Skeletal muscle tissue (tissue), 4 donors: Measurements from ENCODE around the gene ADPRM. TPM values are rescaled to one million over a fixed set of nuclear protein-coding genes. Genes with fewer than 3 reads are reported as not detected.

ENCODE experiments used
- H3K27ac ChIP-seq: one replicate; pipeline ENCODE4 v1.7.0; 2013; ENCODE audit warnings: mild to moderate bottlenecking, low read depth, low read length, inconsistent platforms
- H3K27me3 ChIP-seq, 3 donors: one replicate each; pipeline ENCODE4 v1.7.0; 2013; ENCODE audit warnings: low read length in 3 of 3; ENCODE audit not compliant: control insufficient read depth in 3 of 3, insufficient read depth in 3 of 3
- H3K36me3 ChIP-seq, 3 donors: one replicate each; pipeline ENCODE4 v1.7.0; 2013; ENCODE audit warnings: low read length in 3 of 3; ENCODE audit not compliant: control insufficient read depth in 3 of 3, insufficient read depth in 3 of 3
- H3K4me1 ChIP-seq, 3 donors: one replicate each; pipeline ENCODE4 v1.7.0; 2013; ENCODE audit warnings: low read length in 3 of 3, mild to moderate bottlenecking in 3 of 3; ENCODE audit not compliant: control insufficient read depth in 3 of 3, insufficient read depth in 3 of 3
- H3K4me3 ChIP-seq, 3 donors: one replicate each; pipeline ENCODE4 v1.7.0; 2013; ENCODE audit warnings: low read length in 3 of 3
- H3K9ac ChIP-seq, 3 donors: one replicate each; pipeline ENCODE4 v1.7.0; 2013; ENCODE audit warnings: low read length in 3 of 3, mild to moderate bottlenecking in 3 of 3, moderate library complexity in 2 of 3, low read depth in 1 of 3
- H3K9me3 ChIP-seq, 3 donors: one replicate each; pipeline ENCODE4 v1.7.0; 2013; ENCODE audit warnings: low read length in 3 of 3; ENCODE audit not compliant: control insufficient read depth in 3 of 3
- total RNA-seq: library from RNA; depleted of rRNA; stranded (reverse); fragments of >200 nt; gene quantifications from one replicate; pipeline ENCODE4 v1.2.3, GENCODE V29; 2014
- donor health status: Osteomylitis.

Gene ADPRM
- 16.2 TPM for total RNA-seq

GRCh38 chr17:10697092-10698081 is at the start of gene ADPRM, which contains the start of gene SCO1:
Gene ADPRM, plus strand, starts transcription at chr17:10697594. Its CDS starts 7,333 bp downstream, at chr17:10704927.
Gene SCO1, minus strand, starts transcription at chr17:10697533. Its CDS starts 26 bp downstream, at chr17:10697507.
- no peaks in the 10 kb centered on the region for H3K9me3 ChIP-seq
- H3K9ac ChIP-seq, result peak within 1 kb of the TSS; percentile 92 to 97 (median 94)
- H3K27me3 ChIP-seq, result no peaks in the 10 kb centered on the region
- H3K36me3 ChIP-seq, result peaks cover 7 to 23% (median 16%) of the 10 kb centered on the region in 3 donors
- peak within 1 kb of the TSS; percentile 98 for H3K27ac ChIP-seq
- peak within 1 kb of the TSS; percentile 93 to 96 (median 95) for H3K4me3 ChIP-seq
- H3K4me1 ChIP-seq, result peaks cover 6 to 24% (median 14%) of the 10 kb centered on the region in 3 donors

- no peaks in the 10 kb centered on the region for H3K27me3 ChIP-seq
- H3K4me1 ChIP-seq, result peaks cover 3 to 15% (median 3%) of the 10 kb centered on the region in 3 donors
- peaks cover 0 to 15% (median 3%) of the 10 kb centered on the region in 3 donors for H3K36me3 ChIP-seq
- no peak overlapping the region for H3K4me3 ChIP-seq
- H3K9me3 ChIP-seq, result no peaks in the 10 kb centered on the region
- H3K9ac ChIP-seq, result no peak overlapping the region
- H3K27ac ChIP-seq, result no peak overlapping the region
These were observed 49.0 kb upstream of the ADPRM start for GRCh38 chr17:10648381-10648780.

- no peak overlapping the region for H3K9ac ChIP-seq
- no peak overlapping the region for H3K27ac ChIP-seq
These were observed 48.4 kb upstream of the ADPRM start for GRCh38 chr17:10648956-10649355.

GRCh38 chr17:10649602-10650001 is 47.8 kb upstream of the ADPRM start:
- H3K27me3 ChIP-seq, result no peaks in the 10 kb centered on the region
- peaks cover 3 to 9% (median 3%) of the 10 kb centered on the region in 3 donors for H3K4me1 ChIP-seq
- H3K4me3 ChIP-seq, result no peak overlapping the region
- peaks cover 0 to 15% (median 3%) of the 10 kb centered on the region in 3 donors for H3K36me3 ChIP-seq
- no peaks in the 10 kb centered on the region for H3K9me3 ChIP-seq
- no peak overlapping the region for H3K27ac ChIP-seq
- no peak overlapping the region for H3K9ac ChIP-seq

More at GRCh38 chr17:10648956-10649355, 48.4 kb upstream of the ADPRM start:
- Histone ChIP-seq H3K4me1 (peaks cover 3 to 15% (median 3%) of the 10 kb centered on the region in 3 donors), H3K4me3 (no peak overlapping the region), H3K9me3 (no peaks in the 10 kb centered on the region), H3K36me3 (peaks cover 0 to 15% (median 3%) of the 10 kb centered on the region in 3 donors), H3K27me3 (no peaks in the 10 kb centered on the region)

- no peaks in the 10 kb centered on the region for H3K27me3 ChIP-seq
- no peak overlapping the region for H3K9ac ChIP-seq
- peaks cover 3 to 4% (median 3%) of the 10 kb centered on the region in 3 donors for H3K4me1 ChIP-seq
- no peaks in the 10 kb centered on the region for H3K9me3 ChIP-seq
- H3K27ac ChIP-seq, result no peak overlapping the region
- H3K36me3 ChIP-seq, result peaks cover 0 to 11% (median 0%) of the 10 kb centered on the region in 3 donors
- no peak overlapping the region for H3K4me3 ChIP-seq
These were observed 45.5 kb upstream of the ADPRM start for GRCh38 chr17:10651927-10652326.

GRCh38 chr17:10652984-10653659 is 44.3 kb upstream of the ADPRM start:
- Histone ChIP-seq H3K4me3 (no peak overlapping the region), H3K27ac (no peak overlapping the region), H3K4me1 (peaks cover 4 to 8% (median 7%) of the 10 kb centered on the region in 3 donors), H3K9me3 (no peaks in the 10 kb centered on the region), H3K9ac (no peak overlapping the region), H3K36me3 (peaks cover 0 to 11% (median 0%) of the 10 kb centered on the region in 3 donors), H3K27me3 (no peaks in the 10 kb centered on the region)

- Histone ChIP-seq H3K27me3 (no peaks in the 10 kb centered on the region), H3K9me3 (no peaks in the 10 kb centered on the region), H3K36me3 (peaks cover 0 to 11% (median 2%) of the 10 kb centered on the region in 3 donors), H3K9ac (no peak overlapping the region), H3K27ac (no peak overlapping the region), H3K4me3 (no peak overlapping the region), H3K4me1 (peaks cover 4 to 8% (median 7%) of the 10 kb centered on the region in 3 donors)
These were observed 43.4 kb upstream of the ADPRM start for GRCh38 chr17:10653987-10654386.

- Histone ChIP-seq H3K4me1 (peaks cover 4 to 8% (median 7%) of the 10 kb centered on the region in 3 donors), H3K9me3 (no peaks in the 10 kb centered on the region), H3K36me3 (peaks cover 2 to 12% (median 5%) of the 10 kb centered on the region in 3 donors), H3K27ac (no peak within 1 kb of the TSS), H3K27me3 (no peaks in the 10 kb centered on the region), H3K4me3 (no peak within 1 kb of the TSS), H3K9ac (peak within 1 kb of the TSS in 1 of 3 donors; percentile 6)
These were observed 40.2 kb upstream of the ADPRM start, which contains the start of gene MYH3 for GRCh38 chr17:10657148-10657547. Gene MYH3, minus strand, starts transcription at chr17:10657309. Its CDS starts 2,245 bp downstream, at chr17:10655064.

- Histone ChIP-seq H3K9ac (no peak overlapping the region), H3K27me3 (no peaks in the 10 kb centered on the region), H3K9me3 (no peaks in the 10 kb centered on the region), H3K4me1 (peaks cover 4 to 8% (median 7%) of the 10 kb centered on the region in 3 donors), H3K36me3 (peaks cover 2 to 12% (median 5%) of the 10 kb centered on the region in 3 donors), H3K27ac (no peak overlapping the region), H3K4me3 (no peak overlapping the region)
These were observed 39.5 kb upstream of the ADPRM start for GRCh38 chr17:10657879-10658278.
